HUES6 (cell line): ENCODE results near the gene GREM2.

Experiments used
- H3K27ac ChIP-seq: 2 replicates; pipeline ENCODE4 v1.7.0; 2013; ENCODE audit warnings: low read depth, mild to moderate bottlenecking, low read length, inconsistent platforms
- H3K27me3 ChIP-seq: 2 replicates; pipeline ENCODE4 v1.6.1; 2013; ENCODE audit warnings: low read length; ENCODE audit not compliant: control insufficient read depth, insufficient read depth
- H3K36me3 ChIP-seq: 2 replicates; pipeline ENCODE4 v1.6.1; 2013; ENCODE audit warnings: low read length; ENCODE audit not compliant: control insufficient read depth, insufficient read depth
- H3K4me1 ChIP-seq: 2 replicates; pipeline ENCODE4 v1.6.1; 2013; ENCODE audit warnings: low read length; ENCODE audit not compliant: control insufficient read depth, insufficient read depth
- H3K4me3 ChIP-seq: 2 replicates; pipeline ENCODE4 v1.5.1; 2013; ENCODE audit warnings: low read depth, low read length
- H3K9ac ChIP-seq: one replicate; pipeline ENCODE4 v1.6.1; 2013; ENCODE audit warnings: mild to moderate bottlenecking, low read length
- H3K9me3 ChIP-seq: 2 replicates; pipeline ENCODE4 v1.6.1; 2013; ENCODE audit warnings: low read depth, low read length; ENCODE audit not compliant: control insufficient read depth, insufficient read depth

GREM2 gene

GRCh38 chr1:240562111-240562590 is 49.8 kb downstream of the GREM2 start:
- H3K9me3 ChIP-seq: no peaks in the 10 kb centered on the region
- H3K4me1 ChIP-seq: no peaks in the 10 kb centered on the region
- no peak overlapping the region for H3K27ac ChIP-seq
- H3K9ac ChIP-seq: no peak overlapping the region
- H3K27me3 ChIP-seq: no peaks in the 10 kb centered on the region
- H3K36me3 ChIP-seq: no peaks in the 10 kb centered on the region
- H3K4me3 ChIP-seq: no peak overlapping the region

- Histone ChIP-seq H3K36me3 (no peaks in the 10 kb centered on the region), H3K9ac (no peak overlapping the region), H3K9me3 (no peaks in the 10 kb centered on the region), H3K27me3 (no peaks in the 10 kb centered on the region), H3K4me3 (no peak overlapping the region), H3K27ac (no peak overlapping the region), H3K4me1 (no peaks in the 10 kb centered on the region)
Measured at GRCh38 chr1:240559781-240560180, 52.2 kb downstream of the GREM2 start.

GRCh38 chr1:240555524-240555923 is 56.4 kb downstream of the GREM2 start:
- Histone ChIP-seq H3K9ac (no peak overlapping the region), H3K4me3 (no peak overlapping the region), H3K27me3 (no peaks in the 10 kb centered on the region), H3K9me3 (no peaks in the 10 kb centered on the region), H3K4me1 (no peaks in the 10 kb centered on the region), H3K36me3 (no peaks in the 10 kb centered on the region), H3K27ac (no peak overlapping the region)

- Histone ChIP-seq H3K27ac (no peak overlapping the region), H3K9me3 (no peaks in the 10 kb centered on the region), H3K9ac (no peak overlapping the region), H3K4me3 (no peak overlapping the region), H3K4me1 (no peaks in the 10 kb centered on the region), H3K27me3 (no peaks in the 10 kb centered on the region), H3K36me3 (no peaks in the 10 kb centered on the region)
Measured at GRCh38 chr1:240553351-240553750, 58.6 kb downstream of the GREM2 start.

- Histone ChIP-seq H3K9me3 (no peaks in the 10 kb centered on the region), H3K4me1 (peaks cover 11% of the 10 kb centered on the region), H3K4me3 (no peak overlapping the region), H3K27ac (no peak overlapping the region), H3K9ac (no peak overlapping the region), H3K27me3 (no peaks in the 10 kb centered on the region), H3K36me3 (no peaks in the 10 kb centered on the region)
Measured at GRCh38 chr1:240539769-240540414, 72.1 kb downstream of the GREM2 start.

GRCh38 chr1:240538776-240539430 is 73.1 kb downstream of the GREM2 start:
- Histone ChIP-seq H3K27ac (no peak overlapping the region), H3K4me1 (peaks cover 11% of the 10 kb centered on the region), H3K9ac (no peak overlapping the region), H3K4me3 (no peak overlapping the region), H3K36me3 (no peaks in the 10 kb centered on the region), H3K9me3 (no peaks in the 10 kb centered on the region), H3K27me3 (no peaks in the 10 kb centered on the region)

- Histone ChIP-seq H3K36me3 (no peaks in the 10 kb centered on the region), H3K4me1 (no peaks in the 10 kb centered on the region), H3K27me3 (no peaks in the 10 kb centered on the region), H3K4me3 (no peak overlapping the region), H3K9me3 (no peaks in the 10 kb centered on the region), H3K27ac (no peak overlapping the region), H3K9ac (no peak overlapping the region)
Measured at GRCh38 chr1:240533154-240533780, 78.7 kb downstream of the GREM2 start.

GRCh38 chr1:240528591-240528990 is 83.4 kb downstream of the GREM2 start:
- no peak overlapping the region for H3K27ac ChIP-seq
- H3K27me3 ChIP-seq: no peaks in the 10 kb centered on the region
- H3K9me3 ChIP-seq: no peaks in the 10 kb centered on the region
- H3K4me1 ChIP-seq: peaks cover 7% of the 10 kb centered on the region
- no peak overlapping the region for H3K9ac ChIP-seq
- H3K36me3 ChIP-seq: no peaks in the 10 kb centered on the region
- no peak overlapping the region for H3K4me3 ChIP-seq

- no peaks in the 10 kb centered on the region for H3K27me3 ChIP-seq
- H3K9me3 ChIP-seq: no peaks in the 10 kb centered on the region
- H3K4me1 ChIP-seq: peaks cover 7% of the 10 kb centered on the region
- H3K27ac ChIP-seq: no peak overlapping the region
- no peak overlapping the region for H3K4me3 ChIP-seq
- H3K36me3 ChIP-seq: no peaks in the 10 kb centered on the region
- H3K9ac ChIP-seq: no peak overlapping the region
Measured at GRCh38 chr1:240527086-240527485, 84.9 kb downstream of the GREM2 start.

- H3K4me3 ChIP-seq: no peak overlapping the region
Measured at GRCh38 chr1:240526312-240526711, 85.6 kb downstream of the GREM2 start.

GRCh38 chr1:240524356-240525069 is 87.4 kb downstream of the GREM2 start:
- Histone ChIP-seq H3K27ac (no peak overlapping the region), H3K36me3 (no peaks in the 10 kb centered on the region), H3K4me3 (no peak overlapping the region), H3K4me1 (peaks cover 7% of the 10 kb centered on the region), H3K27me3 (no peaks in the 10 kb centered on the region), H3K9ac (no peak overlapping the region), H3K9me3 (no peaks in the 10 kb centered on the region)

More at GRCh38 chr1:240526312-240526711, 85.6 kb downstream of the GREM2 start:
- no peaks in the 10 kb centered on the region for H3K27me3 ChIP-seq
- no peaks in the 10 kb centered on the region for H3K9me3 ChIP-seq
- H3K27ac ChIP-seq: no peak overlapping the region
- H3K9ac ChIP-seq: no peak overlapping the region
- H3K4me1 ChIP-seq: peaks cover 7% of the 10 kb centered on the region
- no peaks in the 10 kb centered on the region for H3K36me3 ChIP-seq
